RWPE1 (cell line): Measurements from ENCODE around the gene DNAH5.

Experiments
- CTCF ChIA-PET: fragments of 350-600 bp; sonication (Branson Sonifier 250); formaldehyde crosslinking; extraction: SDS; loops from one replicate; lab custom pipeline; 2021; lab: Yijun Ruan, JAX
- POLR2A ChIA-PET: fragments of 400-600 bp; formaldehyde crosslinking; extraction: SDS; loops from one replicate; lab custom pipeline; 2020; ENCODE audit warnings: antibody characterized with exemption; ENCODE audit not compliant: low non-redundant PET; lab: Yijun Ruan, JAX
- DNase-seq: peaks from one replicate; pipeline ENCODE4 v3.0.0; 2012; ENCODE audit warnings: low spot score
- H3K27ac ChIP-seq: fragments of 450-650 bp; 2 replicates; pipeline ENCODE4 v1.5.1; 2017
- TF ChIP-seq, protein P1 (sequence below): fragments of 450-650 bp; conservative IDR thresholded peaks from 2 replicates; pipeline ENCODE4 v1.5.1; 2017; ENCODE audit warnings: low read depth, mild to moderate bottlenecking

Gene DNAH5

DNA sequence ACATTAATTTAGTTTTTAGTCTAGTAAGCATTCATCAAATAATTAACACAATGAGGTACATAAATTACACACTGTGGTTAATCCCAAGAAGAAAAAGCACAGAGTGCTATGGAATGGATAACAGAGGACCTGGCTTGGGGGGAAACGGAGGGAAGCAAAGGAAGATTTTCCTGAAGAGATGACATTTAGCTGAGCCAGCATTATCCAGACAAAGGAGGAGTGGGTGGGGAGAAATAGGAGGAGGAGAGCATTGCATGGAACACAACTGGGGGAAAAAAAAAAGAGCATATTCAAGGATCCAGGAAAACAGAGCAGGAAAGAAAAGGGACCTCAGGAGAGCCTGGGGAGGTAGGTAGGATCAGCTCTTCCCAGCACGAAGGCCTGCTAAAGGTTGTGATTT lies 170.8 kb downstream of the DNAH5 start:
- no peak overlapping the region for H3K27ac ChIP-seq
- POLR2A ChIA-PET: no interaction called here
- CTCF ChIA-PET: no interaction called here
- TF ChIP-seq, protein P1, sequence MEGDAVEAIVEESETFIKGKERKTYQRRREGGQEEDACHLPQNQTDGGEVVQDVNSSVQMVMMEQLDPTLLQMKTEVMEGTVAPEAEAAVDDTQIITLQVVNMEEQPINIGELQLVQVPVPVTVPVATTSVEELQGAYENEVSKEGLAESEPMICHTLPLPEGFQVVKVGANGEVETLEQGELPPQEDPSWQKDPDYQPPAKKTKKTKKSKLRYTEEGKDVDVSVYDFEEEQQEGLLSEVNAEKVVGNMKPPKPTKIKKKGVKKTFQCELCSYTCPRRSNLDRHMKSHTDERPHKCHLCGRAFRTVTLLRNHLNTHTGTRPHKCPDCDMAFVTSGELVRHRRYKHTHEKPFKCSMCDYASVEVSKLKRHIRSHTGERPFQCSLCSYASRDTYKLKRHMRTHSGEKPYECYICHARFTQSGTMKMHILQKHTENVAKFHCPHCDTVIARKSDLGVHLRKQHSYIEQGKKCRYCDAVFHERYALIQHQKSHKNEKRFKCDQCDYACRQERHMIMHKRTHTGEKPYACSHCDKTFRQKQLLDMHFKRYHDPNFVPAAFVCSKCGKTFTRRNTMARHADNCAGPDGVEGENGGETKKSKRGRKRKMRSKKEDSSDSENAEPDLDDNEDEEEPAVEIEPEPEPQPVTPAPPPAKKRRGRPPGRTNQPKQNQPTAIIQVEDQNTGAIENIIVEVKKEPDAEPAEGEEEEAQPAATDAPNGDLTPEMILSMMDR: no peak
- no peak for DNase-seq

DNA sequence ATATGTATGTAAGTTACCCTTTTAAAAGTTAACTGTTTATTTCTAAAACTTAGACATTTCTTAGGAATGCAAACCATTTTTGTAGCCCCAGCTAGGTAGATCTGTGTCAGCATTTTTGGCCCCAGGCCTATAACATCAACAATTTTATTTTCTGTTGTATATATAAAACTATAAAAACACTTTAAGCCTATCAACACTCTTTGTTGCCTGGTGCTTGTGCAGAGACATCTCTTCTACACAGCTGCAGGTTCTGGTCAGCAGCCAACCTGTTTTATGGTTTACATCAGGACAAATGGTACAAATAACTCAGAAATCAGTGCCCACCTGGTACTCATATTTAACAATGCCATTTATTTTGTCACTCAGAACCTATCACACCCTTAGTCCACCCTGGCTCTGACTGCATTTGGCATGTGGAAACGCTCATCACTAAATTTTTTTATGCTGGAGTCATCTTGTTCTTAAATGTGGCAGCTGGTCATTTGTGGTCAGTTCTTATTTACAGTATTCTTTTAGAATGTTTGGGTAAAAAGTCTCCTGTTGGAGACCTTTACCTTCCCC lies 173.4 kb downstream of the DNAH5 start:
- POLR2A ChIA-PET: no interaction called here
- H3K27ac ChIP-seq: no peak overlapping the region
- no peak for DNase-seq
- TF ChIP-seq, protein P1: no peak
- CTCF ChIA-PET: no interaction called here

GRCh38 chr5:13766236-13766635 lies 178.3 kb downstream of the DNAH5 start:
- TF ChIP-seq, protein P1: no peak
- POLR2A ChIA-PET: no interaction called here
- CTCF ChIA-PET: interaction anchor here (0.8 kb wide), 1 partner anchor 167 kb away, joined by 4 read pairs; no protein-coding TSS in a partner anchor
- no peak overlapping the region for H3K27ac ChIP-seq
- no peak for DNase-seq

GRCh38 chr5:13763719-13764118 lies 180.8 kb downstream of the DNAH5 start:
- ChIA-PET POLR2A (no interaction called here), CTCF (no interaction called here)
- TF ChIP-seq, protein P1: no peak
- no peak for DNase-seq
- no peak overlapping the region for H3K27ac ChIP-seq

GRCh38 chr5:13749766-13750165 lies 194.7 kb downstream of the DNAH5 start:
- ChIA-PET POLR2A (no interaction called here), CTCF (no interaction called here)
- no peak for DNase-seq
- TF ChIP-seq, protein P1: no peak
- no peak overlapping the region for H3K27ac ChIP-seq

DNA sequence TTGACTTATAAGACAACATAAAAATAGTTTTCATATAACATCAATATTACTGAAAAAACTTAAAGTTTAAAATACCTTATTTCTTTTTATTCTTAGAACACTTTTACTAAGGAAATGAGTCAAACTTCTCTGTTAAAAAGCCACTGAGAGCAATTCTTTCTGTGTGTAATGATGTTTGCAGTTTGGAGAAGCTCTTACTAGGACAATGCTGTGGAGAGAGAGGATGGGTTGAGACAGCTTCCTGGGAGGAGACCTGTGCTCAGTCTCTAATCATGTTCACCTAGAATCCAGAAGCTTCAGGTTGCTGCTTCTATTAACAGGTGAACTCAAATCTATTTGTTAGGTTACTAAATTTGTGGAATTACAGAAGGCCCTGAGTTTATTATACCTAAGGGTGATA lies 198.5 kb downstream of the DNAH5 start:
- no peak overlapping the region for H3K27ac ChIP-seq
- TF ChIP-seq, protein P1: no peak
- DNase-seq: no peak
- ChIA-PET CTCF (no interaction called here), POLR2A (no interaction called here)
